ENCODE data around the gene SLC25A48.
A peak's percentile ranks its signal among the peaks of the same experiment; 100 is the strongest.
"Not testable (repeated sequence)": the region's sequence is repeated elsewhere in the genome, so short reads cannot be mapped to it uniquely, and the experiment has no call there.

Gene SLC25A48

GRCh38 chr5:135857630-135858311 is 23.3 kb downstream of the SLC25A48 start:
- no peak for DNase-seq (ENCODE audit: low spot score)

- DNase-seq (ENCODE audit: low spot score) = not testable (repeated sequence)
These were observed 24.7 kb downstream of the SLC25A48 start for GRCh38 chr5:135859186-135859585.

DNA sequence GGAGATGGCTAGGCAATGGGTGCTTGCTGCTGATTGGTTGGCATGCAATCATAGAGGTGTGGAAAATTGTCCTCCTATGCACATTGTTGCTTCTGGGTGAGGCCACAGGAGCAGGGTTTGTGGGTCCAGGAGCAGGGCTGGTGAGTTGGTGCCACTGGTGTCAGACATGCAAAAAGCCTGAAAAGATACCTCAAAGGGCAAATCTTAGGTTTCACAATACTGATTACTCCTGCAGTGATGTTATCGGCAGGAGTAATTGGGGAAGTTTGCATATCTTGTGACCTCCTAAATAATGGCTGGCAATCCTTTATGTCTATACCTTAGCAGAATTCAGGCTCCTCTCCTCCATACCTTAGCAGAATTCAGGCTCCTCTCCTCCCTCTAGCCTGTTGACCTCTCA is 25.2 kb downstream of the SLC25A48 start:
- DNase-seq (ENCODE audit: low spot score) = no peak

- no peak for DNase-seq (ENCODE audit: low spot score)
These were observed 27.2 kb downstream of the SLC25A48 start for GRCh38 chr5:135861641-135862040.

GRCh38 chr5:135862086-135862485 is 27.6 kb downstream of the SLC25A48 start:
- no peak for DNase-seq (ENCODE audit: low spot score)

GRCh38 chr5:135862744-135863143 is 28.3 kb downstream of the SLC25A48 start:
- no peak for DNase-seq (ENCODE audit: low spot score)

- no peak for DNase-seq (ENCODE audit: low spot score)
These were observed 30.3 kb downstream of the SLC25A48 start for GRCh38 chr5:135864503-135865435.

DNA sequence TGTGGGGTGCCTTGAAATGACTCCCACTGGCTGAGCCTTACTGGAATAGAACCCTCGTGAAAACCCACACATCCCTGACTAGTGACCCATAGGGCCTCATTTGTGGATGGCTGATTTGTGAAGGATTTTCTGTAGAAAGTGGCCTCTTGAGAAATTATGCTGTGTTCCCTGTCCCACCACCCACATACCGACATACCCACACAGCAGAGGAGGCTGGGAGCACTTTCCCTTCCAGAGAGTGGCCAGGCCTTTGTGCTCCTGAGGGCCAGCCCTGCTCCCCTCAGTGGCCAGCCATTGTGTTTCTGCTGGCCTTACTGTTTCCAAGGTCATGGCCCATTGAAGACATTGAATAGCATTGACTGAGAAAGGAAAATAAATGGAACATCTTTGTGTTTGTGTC is 31.6 kb downstream of the SLC25A48 start:
- DNase-seq (ENCODE audit: low spot score) = no peak

- DNase-seq (ENCODE audit: low spot score) = no peak
These were observed 33.1 kb downstream of the SLC25A48 start for GRCh38 chr5:135867599-135867998.

GRCh38 chr5:135868681-135869080 is 34.2 kb downstream of the SLC25A48 start:
- no peak for DNase-seq (ENCODE audit: low spot score)

DNA sequence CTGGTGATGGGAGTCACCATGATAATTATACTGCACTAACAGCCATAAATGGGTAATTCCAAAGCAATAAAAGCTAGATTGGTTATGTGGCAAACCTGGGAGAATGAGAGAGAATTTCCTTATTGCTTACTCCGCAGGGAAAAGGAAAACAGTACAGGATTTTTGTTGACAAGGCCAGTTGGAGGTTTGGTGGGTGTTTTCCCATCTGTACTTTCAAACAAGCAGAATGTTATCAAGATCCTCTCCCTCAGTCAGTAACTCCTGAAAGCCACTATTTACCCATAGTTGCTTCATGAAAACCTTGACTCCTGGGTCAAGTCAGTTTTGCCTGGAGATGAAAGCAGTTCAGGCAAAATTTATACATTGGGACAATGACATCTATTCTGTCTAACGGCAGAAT is 34.8 kb downstream of the SLC25A48 start:
- DNase-seq (ENCODE audit: low spot score) = no peak

DNA sequence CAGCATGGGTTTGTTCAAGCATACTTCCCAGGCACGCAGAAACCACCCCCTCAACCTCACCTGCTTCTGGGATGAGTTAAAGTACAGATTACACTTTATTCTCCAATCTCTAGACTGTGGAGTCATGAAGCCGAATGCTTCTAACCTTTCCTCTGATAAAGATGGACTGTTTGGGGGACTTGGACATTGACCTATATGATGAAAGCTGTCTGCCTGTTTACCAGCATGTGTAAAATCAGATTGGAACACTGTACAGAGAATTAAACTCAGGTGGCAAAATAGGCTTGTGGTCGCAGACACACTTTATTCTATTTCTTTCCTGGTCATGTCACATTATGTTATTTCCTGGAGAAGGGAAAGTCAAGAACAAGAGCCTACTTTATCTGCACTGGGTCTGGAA is 35.5 kb downstream of the SLC25A48 start:
- no peak for DNase-seq (ENCODE audit: low spot score)

- DNase-seq (ENCODE audit: low spot score) = no peak
These were observed 36.9 kb downstream of the SLC25A48 start for GRCh38 chr5:135871268-135871915.

- no peak for DNase-seq (ENCODE audit: low spot score)
These were observed 39.4 kb downstream of the SLC25A48 start for GRCh38 chr5:135873831-135874230.

DNA sequence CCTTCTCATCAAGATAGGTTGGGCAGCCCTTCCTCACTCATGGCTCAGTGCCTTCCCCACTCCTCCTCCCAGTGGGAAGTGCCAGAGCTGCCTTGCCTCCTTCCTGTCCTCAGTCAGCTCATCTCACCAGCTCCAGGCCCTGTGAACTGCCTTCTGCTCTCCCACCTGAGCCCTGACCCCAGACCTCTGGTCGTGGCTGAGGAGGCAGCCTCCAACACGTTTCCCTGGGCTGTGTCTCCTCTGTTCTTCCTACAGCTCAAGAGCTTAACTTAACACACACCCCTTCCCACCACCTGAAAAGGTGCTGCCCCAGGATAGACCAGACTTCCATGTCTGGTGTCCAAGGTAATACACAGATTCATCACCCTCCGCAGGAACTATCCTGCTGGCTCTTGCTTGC is 40.0 kb downstream of the SLC25A48 start:
- no peak for DNase-seq (ENCODE audit: low spot score)

- no peak for DNase-seq (ENCODE audit: low spot score)
These were observed 41.1 kb downstream of the SLC25A48 start for GRCh38 chr5:135875567-135875966.

DNA sequence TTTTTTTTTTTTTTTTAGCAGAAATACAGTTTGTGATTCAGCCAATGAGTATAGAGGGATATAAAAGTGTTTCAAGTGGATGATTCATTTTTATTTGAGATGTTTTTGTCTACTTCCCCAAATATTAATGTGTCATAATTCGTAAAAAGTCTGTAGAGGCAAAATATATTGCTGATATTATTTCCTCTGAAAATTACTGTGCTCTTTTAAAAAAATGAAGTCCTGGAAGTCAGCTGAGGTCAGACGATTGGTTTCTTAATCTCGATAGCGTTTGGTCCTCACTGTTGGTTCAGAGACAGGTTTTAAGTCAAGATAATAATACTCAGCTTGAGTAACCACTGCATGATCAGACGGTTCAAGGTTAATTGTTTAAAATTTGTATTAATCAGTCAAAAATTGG is 41.7 kb downstream of the SLC25A48 start:
- no peak for DNase-seq (ENCODE audit: low spot score)

GRCh38 chr5:135877570-135878155 is 43.2 kb downstream of the SLC25A48 start:
- DNase-seq (ENCODE audit: low spot score) = no peak

- DNase-seq (ENCODE audit: low spot score) = no peak
These were observed 43.7 kb downstream of the SLC25A48 start for GRCh38 chr5:135878156-135878620.

GRCh38 chr5:135879591-135879990 is 45.1 kb downstream of the SLC25A48 start:
- DNase-seq (ENCODE audit: low spot score) = no peak

DNA sequence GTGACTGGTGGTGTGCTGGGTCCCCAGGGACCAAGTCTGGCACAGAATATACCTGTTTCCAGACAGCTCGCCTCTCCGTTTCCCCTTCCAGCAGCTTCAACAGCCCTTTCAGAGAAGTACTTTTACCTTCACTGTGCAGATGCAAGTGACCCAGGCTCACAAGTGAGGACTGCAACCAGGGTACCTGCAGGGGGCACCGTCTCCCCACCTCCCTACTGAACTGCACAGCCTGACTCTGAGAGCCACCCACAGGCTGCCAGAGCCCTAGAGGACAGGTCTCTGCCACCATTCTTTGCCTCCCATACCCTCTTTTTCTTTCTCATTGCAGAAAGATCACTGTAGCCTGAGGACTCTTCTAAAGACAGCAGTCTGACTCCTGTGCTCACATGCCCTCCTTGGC is 45.8 kb downstream of the SLC25A48 start:
- DNase-seq (ENCODE audit: low spot score) = peak; percentile 76

DNA sequence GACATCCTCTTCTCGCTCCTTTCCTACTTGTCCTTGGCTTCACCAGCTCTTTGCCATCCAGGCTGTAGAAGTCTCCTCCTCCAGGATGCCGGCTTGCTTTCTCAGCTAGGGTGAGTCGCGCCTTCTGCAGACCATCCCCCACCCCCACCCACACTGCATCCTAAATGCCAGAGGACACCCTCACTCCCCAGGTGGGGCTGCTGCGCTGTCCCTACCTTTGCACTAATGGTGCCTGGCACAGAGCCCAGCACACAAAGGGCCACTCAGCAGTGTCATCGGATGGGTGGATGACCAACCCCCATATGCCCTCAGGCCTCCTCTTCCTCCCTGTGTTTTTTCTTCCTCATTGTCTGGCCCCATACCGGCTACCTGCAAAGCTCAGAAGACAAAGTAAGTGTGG is 46.3 kb downstream of the SLC25A48 start:
- no peak for DNase-seq (ENCODE audit: low spot score)

All from iPS-NIHi11 (cell line).